H9 (cell line): Measurements from ENCODE around the gene ATP8A2. TPM values are rescaled to one million over a fixed set of nuclear protein-coding genes. Genes with fewer than 3 reads are reported as not detected.

Source experiments
- DNase-seq: peaks from one replicate; pipeline ENCODE4 v3.0.0-alpha.2; 2017
- H2AFZ ChIP-seq: one replicate; pipeline ENCODE4 v1.6.1; 2013; ENCODE audit warnings: mild to moderate bottlenecking, low read length, control low read depth, moderate library complexity
- H2AK5ac ChIP-seq: 2 replicates; pipeline ENCODE4 v1.6.1; 2013; ENCODE audit warnings: low read length, control low read depth, mixed read lengths; ENCODE audit not compliant: insufficient read length
- H2BK120ac ChIP-seq: one replicate; pipeline ENCODE4 v1.6.1; 2013; ENCODE audit warnings: low read depth, mild to moderate bottlenecking, low read length, control low read depth, inconsistent platforms; ENCODE audit not compliant: poor library complexity, severe bottlenecking
- H2BK12ac ChIP-seq: 2 replicates; pipeline ENCODE4 v1.6.1; 2013; ENCODE audit warnings: low read length, control low read depth, mixed read lengths, low read depth; ENCODE audit not compliant: insufficient read length
- H2BK15ac ChIP-seq: 2 replicates; pipeline ENCODE4 v1.6.1; 2013; ENCODE audit warnings: low read depth, low read length, control low read depth
- H2BK20ac ChIP-seq: one replicate; pipeline ENCODE4 v1.6.1; 2013; ENCODE audit warnings: low read depth, mild to moderate bottlenecking, low read length, control low read depth, inconsistent platforms; ENCODE audit not compliant: poor library complexity, severe bottlenecking
- H2BK5ac ChIP-seq: 2 replicates; pipeline ENCODE4 v1.6.1; 2013; ENCODE audit warnings: low read length, control low read depth, mixed read lengths; ENCODE audit not compliant: insufficient read length
- H3K14ac ChIP-seq: 2 replicates; pipeline ENCODE4 v1.6.1; 2013; ENCODE audit warnings: low read length, control low read depth; ENCODE audit not compliant: insufficient read depth
- H3K18ac ChIP-seq: 2 replicates; pipeline ENCODE4 v1.6.1; 2013; ENCODE audit warnings: low read depth, mild to moderate bottlenecking, mixed read lengths, low read length, control low read depth; ENCODE audit not compliant: insufficient read length
- H3K23ac ChIP-seq: 2 replicates; pipeline ENCODE4 v1.6.1; 2013; ENCODE audit warnings: low read length, control low read depth, mixed read lengths, low read depth; ENCODE audit not compliant: insufficient read length
- H3K23me2 ChIP-seq: 2 replicates; pipeline ENCODE4 v1.6.1; 2013; ENCODE audit warnings: low read depth, mild to moderate bottlenecking, mixed read lengths, low read length, control low read depth; ENCODE audit not compliant: insufficient read length, poor library complexity, severe bottlenecking
- H3K27ac ChIP-seq: 2 replicates; pipeline ENCODE4 v1.5.1; 2013; ENCODE audit warnings: low read length, control low read depth, mixed read lengths, low read depth; ENCODE audit not compliant: insufficient read length
- H3K27me3 ChIP-seq: 2 replicates; pipeline ENCODE4 v1.6.1; 2013; ENCODE audit warnings: low read length, control low read depth, inconsistent platforms; ENCODE audit not compliant: insufficient read depth
- H3K4ac ChIP-seq: 2 replicates; pipeline ENCODE4 v1.6.1; 2013; ENCODE audit warnings: low read depth, mild to moderate bottlenecking, control low read depth, inconsistent platforms, low read length, moderate library complexity
- H3K4me1 ChIP-seq: 2 replicates; pipeline ENCODE4 v1.6.1; 2013; ENCODE audit warnings: low read length, control low read depth, inconsistent platforms; ENCODE audit not compliant: insufficient read depth
- H3K4me2 ChIP-seq: 2 replicates; pipeline ENCODE4 v1.6.1; 2013; ENCODE audit warnings: low read length, control low read depth, mixed read lengths; ENCODE audit not compliant: insufficient read length, insufficient read depth
- H3K56ac ChIP-seq: 2 replicates; pipeline ENCODE4 v1.6.1; 2013; ENCODE audit warnings: low read depth, mild to moderate bottlenecking, mixed read lengths, low read length, control low read depth; ENCODE audit not compliant: insufficient read length
- H3K79me1 ChIP-seq: 2 replicates; pipeline ENCODE4 v1.6.1; 2013; ENCODE audit warnings: low read depth, mild to moderate bottlenecking, moderate library complexity, low read length, control low read depth, inconsistent platforms; ENCODE audit not compliant: insufficient read depth, poor library complexity, severe bottlenecking
- H3K79me2 ChIP-seq: 2 replicates; pipeline ENCODE4 v1.6.1; 2013; ENCODE audit warnings: low read length, control low read depth, inconsistent platforms; ENCODE audit not compliant: insufficient read depth
- H3K9ac ChIP-seq: 2 replicates; pipeline ENCODE4 v1.6.1; 2013; ENCODE audit warnings: low read length, control low read depth, mixed read lengths; ENCODE audit not compliant: insufficient read length; ENCODE audit errors: extremely low read depth
- H3K9me3 ChIP-seq: one replicate; pipeline ENCODE4 v1.6.1; 2013; ENCODE audit warnings: low read depth, low read length, inconsistent platforms; ENCODE audit not compliant: control insufficient read depth
- H3T11ph ChIP-seq: one replicate; pipeline ENCODE4 v1.6.1; 2013; ENCODE audit warnings: mild to moderate bottlenecking, low read length, control low read depth, inconsistent platforms
- H4K20me1 ChIP-seq: one replicate; pipeline ENCODE4 v1.6.1; 2013; ENCODE audit not compliant: control insufficient read depth, insufficient read length, insufficient read depth
- H4K5ac ChIP-seq: 2 replicates; pipeline ENCODE4 v1.6.1; 2013; ENCODE audit warnings: low read depth, mild to moderate bottlenecking, mixed read lengths, low read length, control low read depth; ENCODE audit not compliant: insufficient read length
- H4K8ac ChIP-seq: replicated peaks from 2 replicates; pipeline ENCODE4 v1.6.1; 2013; ENCODE audit warnings: low read length, control low read depth, mixed read lengths, low read depth; ENCODE audit not compliant: insufficient read length
- H4K91ac ChIP-seq: 2 replicates; pipeline ENCODE4 v1.6.1; 2013; ENCODE audit warnings: low read depth, mild to moderate bottlenecking, moderate library complexity, mixed read lengths, low read length, control low read depth; ENCODE audit not compliant: insufficient read length
- H3K27ac Mint-ChIP-seq, 3 experiments: 2 replicates in 2 of 3; 3 replicates in 1 of 3; pipeline ENCODE4 v1.8.0; 2020 to 2021; ENCODE audit warnings: mixed read lengths in 3 of 3, mild to moderate bottlenecking in 1 of 3, moderate library complexity in 1 of 3
- H3K27me3 Mint-ChIP-seq: 2 replicates; pipeline ENCODE4 v1.8.0; 2021; ENCODE audit warnings: low read depth, mild to moderate bottlenecking, moderate library complexity, mixed read lengths
- H3K36me3 Mint-ChIP-seq, 3 experiments: 2 replicates in 2 of 3; 3 replicates in 1 of 3; pipeline ENCODE4 v1.8.0; 2020 to 2021; ENCODE audit warnings: low read depth in 3 of 3, mixed read lengths in 3 of 3; ENCODE audit not compliant: insufficient read depth in 1 of 3
- H3K4me1 Mint-ChIP-seq, 2 experiments: 2 replicates each; pipeline ENCODE4 v1.8.0; 2020; ENCODE audit warnings: mixed read lengths in 2 of 2
- H3K4me3 Mint-ChIP-seq, 2 experiments: 2 replicates in 1 of 2; 3 replicates in 1 of 2; pipeline ENCODE4 v1.8.0; 2020 to 2021; ENCODE audit warnings: mild to moderate bottlenecking in 2 of 2, mixed read lengths in 2 of 2, moderate library complexity in 1 of 2
- H3K9me3 Mint-ChIP-seq, 2 experiments: 2 replicates in 1 of 2; 3 replicates in 1 of 2; pipeline ENCODE4 v1.8.0; 2020; ENCODE audit warnings: mild to moderate bottlenecking in 2 of 2, mixed read lengths in 2 of 2, moderate library complexity in 1 of 2
- CTCF ChIP-seq: fragments of 200-600 bp; sonication (generic); conservative IDR thresholded peaks from 3 replicates; pipeline ENCODE4 v1.8.0; 2021; ENCODE audit warnings: antibody characterized with exemption, mild to moderate bottlenecking
- WGBS: extraction: QIAGEN DNeasy Blood & Tissue Kit; methylation state at CpG from one replicate; pipeline ENCODE4 v1.1.7; 2013; ENCODE audit warnings: missing lambda C conversion rate, low lambda C conversion rate, mixed read lengths; ENCODE audit not compliant: insufficient read length; ENCODE audit errors: extremely low coverage; 5-methylcytosine and 5-hydroxymethylcytosine counted together
- total RNA-seq: library from RNA; stranded (reverse); gene quantifications from 2 replicates; pipeline ENCODE4 v1.2.1, GENCODE V29; 2021

Gene ATP8A2
- total RNA-seq, 1 experiment from 2014 or later = 18.2 TPM

- no peak for TF ChIP-seq CTCF
- Histone ChIP-seq H2BK120ac (no peak overlapping the region), H3K79me1 (no peaks in the 10 kb centered on the region), H3K9me3 (no peaks in the 10 kb centered on the region), H3K9ac (no peak overlapping the region), H2BK12ac (no peak overlapping the region), H4K5ac (no peak overlapping the region), H3K23me2 (no peaks in the 10 kb centered on the region), H3T11ph (no peak overlapping the region), H2AFZ (no peak overlapping the region), H2AK5ac (no peak overlapping the region), H3K18ac (no peak overlapping the region), H3K4me1 (no peaks in the 10 kb centered on the region), H4K91ac (no peak overlapping the region), H2BK5ac (no peak overlapping the region), H3K79me2 (no peaks in the 10 kb centered on the region), H3K4me2 (no peak overlapping the region), H3K14ac (0 out of 2 replicates have a peak overlapping the region, but pooled peaks have one; percentile 29), H2BK15ac (no peak overlapping the region), H3K27me3 (no peaks in the 10 kb centered on the region), H3K27ac (no peak overlapping the region), H3K23ac (no peak overlapping the region), H3K4ac (no peak overlapping the region), H2BK20ac (no peak overlapping the region), H3K56ac (peak overlapping the region; percentile 4), H4K8ac (no peak overlapping the region), H4K20me1 (no peaks in the 10 kb centered on the region)
- Mint-ChIP-seq H3K36me3 (no peaks in the 10 kb centered on the region), H3K4me1 (peaks cover 0 to 3% of the 10 kb centered on the region in 2 experiments; a peak in 1 of 4 replicates), H3K4me3 (no peak overlapping the region), H3K27ac (peak overlapping the region in 1 of 3 experiments; percentile 14; a peak in 1 of 7 replicates), H3K9me3 (no peaks in the 10 kb centered on the region; a peak in 1 of 5 replicates), H3K27me3 (peaks cover 2% of the 10 kb centered on the region; the same call in 1 of the 2 replicates)
- DNase-seq = no peak
- no CpG with 5 or more reads among the region's 7 CpGs for WGBS
Observed at GRCh38 chr13:25453850-25454365, 82.1 kb downstream of the ATP8A2 start.
